IMR-90 (cell line): ENCODE results near the gene DNMT3A. TPM values are rescaled to one million over a fixed set of nuclear protein-coding genes. Genes with fewer than 3 reads are reported as not detected.

ENCODE experiments used
- ATAC-seq: fragments of 200-7000 bp; cut with Tn5 transposase; 2 replicates; pipeline ENCODE4 v1.9.1; 2020; ENCODE audit warnings: low read depth, mild to moderate bottlenecking, moderate library complexity
- BruUV-seq: library from RNA; stranded (reverse); fragments of 400-500 nt; replicated peaks from 2 replicates; lab custom pipeline; 2021; lab: Mats Ljungman, UMichigan
- CTCF ChIA-PET: fragments of 300-600 bp; formaldehyde crosslinking; extraction: SDS; loops from one replicate; lab custom pipeline; 2021; ENCODE audit warnings: antibody characterized with exemption; lab: Yijun Ruan, JAX
- POLR2A ChIA-PET: fragments of 300-600 bp; sonication (Branson Sonifier 250); formaldehyde crosslinking; loops from one replicate; lab custom pipeline; 2022; ENCODE audit warnings: antibody characterized with exemption; ENCODE audit not compliant: unreplicated experiment; lab: Charles Lee
- DNase-seq: peaks from one replicate; pipeline ENCODE4 v3.0.0; 2013
- H2AFZ ChIP-seq: replicated peaks from 2 replicates; pipeline ENCODE3; 2013; ENCODE audit warnings: low read length, mild to moderate bottlenecking; ENCODE audit not compliant: poor library complexity
- H2AK5ac ChIP-seq: 2 replicates; pipeline ENCODE4 v1.6.1; 2013; ENCODE audit warnings: low read depth, low read length, inconsistent platforms
- H2AK9ac ChIP-seq: replicated peaks from 2 replicates; pipeline ENCODE3; 2013; ENCODE audit warnings: mild to moderate bottlenecking, low read depth, low read length, moderate library complexity; ENCODE audit not compliant: poor library complexity
- H2BK120ac ChIP-seq: 2 replicates; pipeline ENCODE4 v1.6.1; 2013; ENCODE audit warnings: low read depth, low read length, inconsistent platforms
- H2BK15ac ChIP-seq: 3 replicates; pipeline ENCODE4 v1.6.1; 2013; ENCODE audit warnings: low read depth, low read length, inconsistent platforms
- H2BK20ac ChIP-seq: 2 replicates; pipeline ENCODE4 v1.6.1; 2013; ENCODE audit warnings: low read depth, mild to moderate bottlenecking, inconsistent platforms, low read length, moderate library complexity
- H2BK5ac ChIP-seq: 2 replicates; pipeline ENCODE4 v1.6.1; 2013; ENCODE audit warnings: mild to moderate bottlenecking, low read depth, low read length, inconsistent platforms; ENCODE audit not compliant: poor library complexity, severe bottlenecking
- H3K14ac ChIP-seq: replicated peaks from 2 replicates; pipeline ENCODE4 v1.6.1; 2013; ENCODE audit warnings: low read depth, low read length, inconsistent platforms
- H3K18ac ChIP-seq: 2 replicates; pipeline ENCODE4 v1.6.1; 2013; ENCODE audit warnings: low read depth, low read length, control low read depth
- H3K23ac ChIP-seq: 2 replicates; pipeline ENCODE4 v1.6.1; 2013; ENCODE audit warnings: low read depth, low read length, inconsistent platforms
- H3K27ac ChIP-seq: 2 replicates; pipeline ENCODE4 v1.5.1; 2013; ENCODE audit warnings: mild to moderate bottlenecking, control low read depth, low read length; ENCODE audit not compliant: insufficient read depth
- H3K27me3 ChIP-seq: 2 replicates; pipeline ENCODE4 v1.6.1; 2013; ENCODE audit warnings: low read length; ENCODE audit not compliant: control insufficient read depth, insufficient read depth
- H3K36me3 ChIP-seq: 2 replicates; pipeline ENCODE4 v1.6.1; 2013; ENCODE audit warnings: low read length, mixed read lengths; ENCODE audit not compliant: control insufficient read depth, insufficient read depth
- H3K4ac ChIP-seq: 2 replicates; pipeline ENCODE4 v1.6.1; 2013; ENCODE audit warnings: low read depth, low read length, inconsistent platforms
- H3K4me1 ChIP-seq: 2 replicates; pipeline ENCODE4 v1.6.1; 2013; ENCODE audit warnings: low read length, mixed read lengths; ENCODE audit not compliant: control insufficient read depth, insufficient read depth
- H3K4me2 ChIP-seq: 2 replicates; pipeline ENCODE4 v1.6.1; 2013; ENCODE audit warnings: low read depth, mild to moderate bottlenecking, control low read depth, low read length, moderate library complexity
- H3K4me3 ChIP-seq: 2 replicates; pipeline ENCODE4 v1.5.1; 2013; ENCODE audit warnings: low read depth, mild to moderate bottlenecking, control low read depth, low read length, moderate library complexity; ENCODE audit not compliant: insufficient read depth
- H3K56ac ChIP-seq: 2 replicates; pipeline ENCODE4 v1.6.1; 2013; ENCODE audit warnings: low read length, inconsistent platforms; ENCODE audit not compliant: insufficient read depth; ENCODE audit errors: extremely low read depth
- H3K79me1 ChIP-seq, 2 experiments: 2 replicates each; pipeline ENCODE4 v1.6.1; 2013; ENCODE audit warnings: low read length in 2 of 2, inconsistent platforms in 1 of 2, low read depth in 1 of 2
- H3K9ac ChIP-seq: 2 replicates; pipeline ENCODE4 v1.6.1; 2013; ENCODE audit warnings: low read depth, low read length, control low read depth
- H3K9me1 ChIP-seq: 2 replicates; pipeline ENCODE4 v1.6.1; 2013; ENCODE audit warnings: low read length, inconsistent platforms; ENCODE audit not compliant: insufficient read depth
- H3K9me3 ChIP-seq: 2 replicates; pipeline ENCODE4 v1.6.1; 2013; ENCODE audit warnings: low read length; ENCODE audit not compliant: control insufficient read depth, insufficient read depth
- H4K20me1 ChIP-seq: 2 replicates; pipeline ENCODE4 v1.6.1; 2013; ENCODE audit warnings: low read length, inconsistent platforms; ENCODE audit not compliant: insufficient read depth
- H4K5ac ChIP-seq: 2 replicates; pipeline ENCODE4 v1.6.1; 2013; ENCODE audit warnings: mild to moderate bottlenecking, low read depth, low read length, control low read depth
- H4K8ac ChIP-seq, 2 experiments: 2 replicates each; pipeline ENCODE4 v1.6.1; 2013; ENCODE audit warnings: low read depth in 2 of 2, low read length in 2 of 2, control low read depth in 1 of 2, inconsistent platforms in 1 of 2
- H4K91ac ChIP-seq: 2 replicates; pipeline ENCODE4 v1.6.1; 2013; ENCODE audit warnings: low read depth, low read length, inconsistent platforms; ENCODE audit not compliant: insufficient read depth
- CHD1 ChIP-seq: IDR thresholded peaks from 2 replicates; pipeline ENCODE4 v1.6.1; 2012; ENCODE audit warnings: low read depth, low read length, improper control_type of control experiment
- CTCF ChIP-seq: conservative IDR thresholded peaks from 2 replicates; pipeline ENCODE4 v1.5.1; 2012; ENCODE audit warnings: mild to moderate bottlenecking, low read depth, low read length, improper control_type of control experiment
- ELK1 ChIP-seq: fragments of 150-350 bp; IDR thresholded peaks from 2 replicates; pipeline ENCODE4 v1.6.1; 2016; ENCODE audit warnings: low read depth, mild to moderate bottlenecking, low read length, moderate library complexity, borderline replicate concordance
- FOS ChIP-seq: fragments of 150-350 bp; IDR thresholded peaks from 2 replicates; pipeline ENCODE4 v1.6.1; 2016; ENCODE audit warnings: low read depth, low read length
- MAFK ChIP-seq: IDR thresholded peaks from 2 replicates; pipeline ENCODE4 v1.6.1; 2012; ENCODE audit warnings: low read depth, low read length, improper control_type of control experiment
- MAZ ChIP-seq: IDR thresholded peaks from 2 replicates; pipeline ENCODE4 v1.6.1; 2012; ENCODE audit warnings: low read depth, mild to moderate bottlenecking, low read length, improper control_type of control experiment, moderate library complexity, borderline replicate concordance
- RFX5 ChIP-seq: IDR thresholded peaks from 2 replicates; pipeline ENCODE4 v1.8.0; 2012; ENCODE audit warnings: low read depth, mild to moderate bottlenecking, low read length, moderate library complexity
- WGBS, 2 experiments: methylation state at CpG; one replicate each; pipeline versions ENCODE4 v1.1.5 to v1.1.7; 2013; ENCODE audit warnings: missing lambda C conversion rate in 2 of 2; ENCODE audit not compliant: insufficient read length in 1 of 2; ENCODE audit errors: extremely low coverage in 2 of 2; 5-methylcytosine and 5-hydroxymethylcytosine counted together
- dilution Hi-C: fragments of 300-500 bp; cut with HindIII; formaldehyde crosslinking; loops from one replicate; pipeline ENCODE4 v1.14.3; 2018; ENCODE audit warnings: low sequenced_read_pairs; ENCODE audit not compliant: unreplicated experiment
- in situ Hi-C: fragments of 300-500 bp; cut with MboI; formaldehyde crosslinking; loops from 3 replicates; pipeline ENCODE4 v1.14.3; 2019; ENCODE audit warnings: low sequenced_read_pairs, inconsistent platforms, mixed read lengths
- intact Hi-C: fragments of 100-400 bp; cut with micrococcal nuclease; formaldehyde crosslinking; loops from 2 replicates; pipeline ENCODE4 v1.10.0; 2022
- polyA plus RNA-seq, 3 experiments: library from polyadenylated mRNA; depleted of rRNA; stranded (reverse); fragments of >200 nt; gene quantifications; 2 replicates each; pipeline ENCODE4 v1.2.3, GENCODE V29; 2012; ENCODE audit warnings: low replicate concordance in 1 of 3
- total RNA-seq: library from RNA; depleted of rRNA; stranded (reverse); fragments of >200 nt; gene quantifications from 2 replicates; pipeline ENCODE4 v1.2.3, GENCODE V29; 2012

DNMT3A gene
- total and polyA plus RNA-seq, 2 of the 4 experiments (the other 2 are of a cell fraction): 4.4 to 9.7 TPM

- H4K91ac ChIP-seq: no peak overlapping the region
- H3K4ac ChIP-seq: no peak overlapping the region
- no peak overlapping the region for H3K4me3 ChIP-seq
- dilution Hi-C loops (no loop called here), intact Hi-C loops (no loop called here), in situ Hi-C loops (no loop called here)
- H3K23ac ChIP-seq: no peak overlapping the region
- H3K79me1 ChIP-seq: no peaks in the 10 kb centered on the region
- H3K56ac ChIP-seq: no peak overlapping the region
- no peak overlapping the region for H2BK120ac ChIP-seq
- ATAC-seq (no peak), DNase-seq (no peak)
- no peak for TF ChIP-seq MAZ
- no peak for TF ChIP-seq MAFK
- no peak for TF ChIP-seq RFX5
- TF ChIP-seq CHD1: no peak
- TF ChIP-seq ELK1: no peak
- TF ChIP-seq FOS: no peak
- no peak for TF ChIP-seq CTCF
- no peaks in the 10 kb centered on the region for H3K9me3 ChIP-seq
- H3K27ac ChIP-seq: no peak overlapping the region
- H2AK5ac ChIP-seq: no peak overlapping the region
- H2AFZ ChIP-seq: no peak overlapping the region
- no peak overlapping the region for H4K5ac ChIP-seq
- H3K27me3 ChIP-seq: 0 out of 2 replicates have a peak, but pooled peaks cover 2% of the 10 kb centered on the region
- no peak overlapping the region for H2BK5ac ChIP-seq
- BruUV-seq: no TSS peak
- H2BK15ac ChIP-seq: no peak overlapping the region
- H3K4me2 ChIP-seq: no peak overlapping the region
- H3K4me1 ChIP-seq: peaks cover 2% of the 10 kb centered on the region; the same call in 1 of the 2 replicates
- H3K18ac ChIP-seq: no peak overlapping the region
- no peak overlapping the region for H4K8ac ChIP-seq
- H2AK9ac ChIP-seq: no peak overlapping the region
- 0 out of 2 replicates have a peak, but pooled peaks cover 3% of the 10 kb centered on the region for H3K9me1 ChIP-seq
- WGBS, 2 experiments: 77% methylated on average over 4 of the region's 6 CpGs; no CpG with 5 or more reads in 1 of the 2 experiments
- H4K20me1 ChIP-seq: no peaks in the 10 kb centered on the region
- no peaks in the 10 kb centered on the region for H3K36me3 ChIP-seq
- CTCF ChIA-PET: no interaction called here
- no peak overlapping the region for H2BK20ac ChIP-seq
- no peak overlapping the region for H3K14ac ChIP-seq
- POLR2A ChIA-PET: no interaction called here
- H3K9ac ChIP-seq: no peak overlapping the region
Observed at GRCh38 chr2:25354116-25354515, 12.4 kb upstream of the DNMT3A start.
